Glomerular endothelial cell (primary cell): Measurements from ENCODE around the gene IZUMO1R. TPM values are rescaled to one million over a fixed set of nuclear protein-coding genes. Genes with fewer than 3 reads are reported as not detected.
"Not testable (repeated sequence)": the region's sequence is repeated elsewhere in the genome, so short reads cannot be mapped to it uniquely, and the experiment has no call there.

Experiments
- DNase-seq: peaks from one replicate; pipeline ENCODE4 v3.0.0-alpha.2; 2011; ENCODE audit warnings: low read depth, low spot score; ENCODE audit errors: extremely low read depth
- total RNA-seq: library from RNA; depleted of rRNA; stranded (reverse); fragments of >200 nt; gene quantifications from 2 replicates; pipeline ENCODE4 v1.2.3, GENCODE V29; 2015

The IZUMO1R gene
- total RNA-seq: not detected in 2 replicates

DNA sequence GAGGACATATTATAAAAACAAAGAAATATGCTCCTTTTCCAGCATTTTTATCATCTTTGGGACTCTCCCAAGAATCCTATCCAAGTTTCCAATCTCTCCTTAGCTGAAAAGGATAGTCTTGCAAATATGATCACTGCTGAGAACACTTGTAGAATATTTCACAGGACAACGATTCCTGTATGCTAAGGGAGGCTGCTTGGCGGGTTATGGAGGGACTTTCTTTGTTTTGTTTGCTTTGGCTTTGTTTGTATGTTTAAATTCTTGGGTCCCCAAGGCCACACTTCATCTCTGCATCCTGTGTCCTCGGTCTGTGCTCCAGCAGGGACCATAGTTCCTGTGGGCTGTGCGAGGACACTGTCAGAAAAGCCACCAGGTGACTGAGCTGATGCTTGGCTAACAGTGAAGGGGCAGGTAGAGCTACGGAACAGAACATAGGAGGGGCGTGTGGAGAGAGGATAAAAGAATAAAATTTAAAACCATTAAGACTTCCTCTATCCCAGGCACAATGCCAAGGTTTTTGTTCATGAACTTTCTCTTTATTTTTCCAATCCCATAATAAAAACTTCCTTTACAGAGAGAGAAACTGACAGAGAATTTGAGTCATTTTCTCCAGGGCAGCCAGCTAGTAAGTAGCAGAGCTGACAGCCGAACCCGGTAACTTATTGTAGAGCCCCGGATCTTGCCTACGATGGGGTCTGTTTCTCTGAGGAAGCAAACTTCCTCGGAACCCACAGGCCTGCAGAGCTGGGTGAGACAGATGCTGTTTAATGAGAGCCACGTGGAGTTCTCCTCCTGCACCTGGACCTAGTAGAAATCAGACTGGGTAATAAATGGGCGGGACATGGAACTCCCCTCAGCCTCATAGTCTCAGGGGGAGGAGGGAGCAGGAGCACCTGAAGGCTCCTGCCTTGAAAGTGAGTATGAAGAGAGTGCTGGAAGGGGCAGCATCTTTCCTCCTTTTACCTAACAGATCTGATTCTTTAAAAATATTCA lies at the start of gene IZUMO1R:
Gene IZUMO1R (plus strand): TSS at position 615 of the 993 bp plus-strand sequence. CDS start 1,057 bp downstream, outside the sequence.
- no peak for DNase-seq

DNA sequence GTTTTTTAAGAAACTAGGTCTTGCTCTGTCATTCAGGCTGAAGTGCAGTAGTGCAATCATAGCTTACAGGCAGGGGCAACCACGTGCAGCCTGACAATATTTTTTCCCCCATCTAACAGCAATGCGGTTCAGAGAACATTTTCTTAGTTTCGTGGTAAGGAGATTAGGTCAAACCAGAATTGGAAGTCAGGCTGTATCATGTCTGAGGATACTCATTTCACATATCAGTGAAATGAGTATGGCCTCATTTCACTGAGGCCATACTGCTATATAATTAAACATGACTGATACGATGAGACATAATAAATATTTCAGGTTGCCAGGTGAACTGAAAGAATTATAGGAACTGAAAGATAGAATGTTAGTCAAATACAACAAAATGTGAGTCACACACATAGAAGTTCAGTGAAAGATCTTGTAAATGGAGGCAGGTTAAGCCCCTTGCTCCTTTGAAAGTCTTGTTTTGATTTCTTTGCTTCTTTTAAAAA lies 32.5 kb upstream of the IZUMO1R start:
- DNase-seq: no peak

- DNase-seq: no peak
Observed at GRCh38 chr11:94272738-94273313, 31.6 kb upstream of the IZUMO1R start.

DNA sequence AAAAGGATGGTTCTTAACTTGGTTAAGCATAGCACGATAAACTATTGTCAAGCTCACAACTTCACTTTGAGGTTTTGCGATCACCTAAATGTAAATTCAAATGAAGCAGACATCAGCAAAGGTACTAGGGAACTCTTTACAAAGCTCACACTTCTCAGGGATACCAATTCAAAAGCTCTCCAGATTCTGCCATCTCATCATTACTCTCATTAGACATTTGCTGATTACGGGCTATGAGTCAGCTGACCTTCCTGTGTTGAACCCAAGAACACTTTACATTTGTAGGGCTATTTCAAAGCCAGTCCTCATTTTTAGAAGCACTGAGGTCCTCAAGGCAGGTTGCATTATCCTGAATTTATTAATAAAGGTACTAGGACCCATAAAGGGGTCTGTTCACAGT lies 28.4 kb upstream of the IZUMO1R start:
- no peak for DNase-seq

DNA sequence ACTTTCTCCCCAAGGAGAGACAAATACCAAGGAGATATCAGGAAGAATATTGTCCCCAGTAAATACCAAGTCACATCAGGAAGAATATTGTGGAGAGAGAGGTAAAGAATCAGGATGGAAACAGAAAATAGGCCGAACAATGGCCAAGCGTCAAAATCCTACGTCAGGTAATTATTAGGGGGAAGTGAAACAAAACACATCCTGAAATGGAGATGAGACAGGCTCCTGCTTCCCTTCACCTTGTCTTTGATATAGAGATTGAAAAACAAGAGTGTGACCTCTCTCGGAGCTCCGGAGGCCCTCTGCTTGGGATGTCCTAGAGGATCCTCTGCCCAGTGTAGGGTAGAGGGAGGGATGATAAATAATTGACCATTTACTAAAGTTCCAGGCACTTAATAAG lies 27.4 kb upstream of the IZUMO1R start:
- no peak for DNase-seq

DNA sequence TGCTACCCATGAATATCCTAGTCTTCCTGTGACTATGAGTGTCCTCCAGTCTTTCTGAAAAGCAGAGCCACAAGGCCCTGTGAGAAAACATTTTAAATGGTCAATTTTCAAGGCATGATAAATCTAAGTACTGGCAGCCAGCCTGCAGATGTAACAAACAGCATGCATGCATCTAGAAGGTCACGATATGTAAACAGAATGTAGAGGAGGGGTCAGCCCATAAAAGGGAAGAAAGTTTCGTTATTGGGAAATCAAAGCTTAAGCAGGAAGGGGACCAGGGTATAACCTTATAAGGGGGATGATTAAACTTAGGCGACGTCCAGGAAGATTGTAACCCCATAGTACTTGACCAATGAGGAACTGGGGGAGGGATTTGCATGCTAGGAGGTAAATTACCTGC lies 26.2 kb upstream of the IZUMO1R start:
- not testable (repeated sequence) for DNase-seq

GRCh38 chr11:94279996-94280395 lies 24.4 kb upstream of the IZUMO1R start:
- no peak for DNase-seq

DNA sequence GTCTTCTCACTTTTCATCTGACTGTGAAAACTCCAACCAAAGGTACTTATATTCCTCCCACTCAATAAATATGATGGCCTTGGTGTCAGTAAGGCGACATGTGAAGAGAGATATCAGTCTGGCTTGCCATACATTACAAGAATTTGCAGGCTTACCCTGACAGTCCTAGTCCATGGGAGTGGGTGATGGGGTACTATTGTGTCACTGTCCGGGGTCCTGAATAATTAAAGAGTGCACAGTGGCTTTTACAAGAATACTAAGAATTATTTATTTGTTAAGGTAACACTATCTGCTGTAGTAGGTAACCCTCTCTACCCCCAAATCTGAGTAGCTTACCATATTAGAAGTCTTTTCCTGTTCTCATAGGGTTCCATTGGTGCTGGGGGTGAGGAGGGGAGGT lies 23.1 kb upstream of the IZUMO1R start:
- DNase-seq: no peak

- no peak for DNase-seq
Observed at GRCh38 chr11:94283678-94284077, 20.7 kb upstream of the IZUMO1R start.

- no peak for DNase-seq
Observed at GRCh38 chr11:94295534-94295933, 8.8 kb upstream of the IZUMO1R start.

DNA sequence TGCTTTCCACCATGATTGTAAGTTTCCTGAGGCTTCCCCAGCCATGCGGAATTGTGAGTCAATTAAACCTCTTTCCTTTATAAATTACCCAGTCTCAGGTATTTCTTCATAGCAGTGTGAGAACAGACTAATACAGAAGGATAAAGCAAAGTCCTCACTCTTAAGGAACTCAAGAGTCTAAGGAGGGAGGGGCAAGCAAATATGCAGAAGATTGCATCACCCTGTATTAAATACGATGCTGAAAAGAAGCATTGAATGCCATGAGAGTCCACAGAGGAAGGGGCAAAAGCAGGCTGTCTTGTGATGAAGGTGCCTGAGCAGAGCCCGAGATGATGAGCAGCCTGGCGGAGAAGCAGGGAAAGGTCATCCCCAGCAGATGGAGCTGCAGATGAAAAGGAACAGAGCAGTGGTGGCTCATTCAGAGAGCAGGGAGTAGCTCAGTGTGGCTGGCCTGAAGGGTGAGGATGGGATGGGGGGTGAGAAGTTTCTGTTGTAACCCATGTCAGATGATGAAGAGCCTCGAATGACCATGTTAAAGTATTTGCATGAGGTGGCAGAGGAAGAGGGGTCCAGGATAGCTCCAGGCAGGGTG lies 6.3 kb upstream of the IZUMO1R start:
- no peak for DNase-seq

DNA sequence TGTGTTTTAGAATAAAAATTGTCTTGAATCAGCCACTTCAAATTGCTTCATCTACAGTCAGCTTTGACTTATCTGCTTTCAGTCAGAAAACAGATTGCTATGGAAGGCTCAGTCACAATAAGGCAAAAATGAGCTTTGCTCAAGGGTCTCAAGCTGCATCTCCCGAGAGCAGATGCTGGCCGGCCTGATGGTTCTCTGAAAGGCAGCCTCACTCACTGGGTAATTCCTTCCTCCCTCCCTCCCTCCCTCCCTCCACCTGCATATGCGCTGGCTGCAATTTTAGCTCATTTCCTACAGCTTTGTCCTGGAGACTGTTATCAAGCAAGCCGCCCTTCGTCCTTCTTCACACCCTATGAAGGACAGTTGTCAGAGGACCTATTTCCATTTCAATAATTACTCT lies 1.6 kb upstream of the IZUMO1R start:
- DNase-seq: no peak

- DNase-seq: no peak
Observed at GRCh38 chr11:94305146-94305545, 766 bp downstream of the IZUMO1R start.

- no peak for DNase-seq
Observed at GRCh38 chr11:94307101-94307791, 2.9 kb downstream of the IZUMO1R start.

- no peak for DNase-seq
Observed at GRCh38 chr11:94308024-94308423, 3.6 kb downstream of the IZUMO1R start.

- DNase-seq: no peak
Observed at GRCh38 chr11:94309757-94310156, 5.4 kb downstream of the IZUMO1R start.

DNA sequence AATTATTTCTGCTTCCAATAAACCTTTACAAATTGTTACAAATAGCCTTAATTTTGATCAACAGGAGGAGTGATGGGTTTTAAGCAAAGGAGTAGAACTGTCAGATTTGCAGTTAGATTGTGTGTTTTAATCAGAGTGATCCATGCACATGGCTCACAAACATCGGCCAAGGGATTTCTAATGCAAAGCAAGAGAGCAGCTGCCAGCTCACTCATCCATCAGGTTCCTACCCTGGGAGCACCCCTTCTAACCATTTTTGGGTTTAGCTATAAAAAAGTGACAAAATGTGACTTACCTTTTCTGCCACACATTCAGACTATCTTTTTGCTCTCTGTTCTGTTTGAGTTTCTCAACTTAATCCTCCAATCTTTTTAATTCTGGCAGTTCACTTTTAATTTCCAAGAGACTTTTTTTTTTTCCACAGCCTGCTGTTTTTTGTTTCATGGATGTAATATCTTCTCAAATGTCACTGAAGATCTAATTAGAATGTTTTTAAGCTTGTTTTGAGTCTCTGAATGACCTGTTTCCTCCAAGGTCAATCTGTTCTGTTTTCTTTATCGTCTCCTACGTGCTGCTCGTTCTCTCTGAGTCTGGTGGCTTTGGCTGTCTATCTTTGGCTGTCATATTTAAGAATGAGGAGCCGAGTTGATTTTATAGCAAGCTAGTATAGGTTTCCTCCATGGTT lies 6.0 kb downstream of the IZUMO1R start:
- DNase-seq: no peak

GRCh38 chr11:94312339-94312738 lies 8.0 kb downstream of the IZUMO1R start:
- DNase-seq: no peak

- DNase-seq: no peak
Observed at GRCh38 chr11:94314064-94314463, 9.7 kb downstream of the IZUMO1R start.

DNA sequence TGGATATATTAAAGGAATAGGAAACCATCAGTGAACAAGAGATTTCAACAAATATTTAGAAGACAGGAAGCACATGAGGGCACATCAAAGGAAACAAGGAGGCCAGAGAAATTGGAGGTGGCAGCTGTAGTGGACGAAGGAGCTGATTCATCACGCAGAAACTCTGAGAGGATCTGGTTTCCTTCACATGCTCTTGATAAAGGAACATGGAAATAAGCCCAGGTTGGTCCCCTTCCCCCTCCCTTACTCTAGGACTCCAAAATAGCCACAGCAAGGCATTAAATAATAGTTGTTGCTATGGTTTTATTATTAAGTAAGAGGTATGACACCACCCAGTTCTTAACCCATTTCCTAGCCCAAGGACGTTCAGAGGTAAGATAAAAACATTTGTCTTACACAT lies 11.3 kb downstream of the IZUMO1R start:
- no peak for DNase-seq
